ENCODE results near the gene BST1. TPM values are rescaled to one million over a fixed set of nuclear protein-coding genes. Genes with fewer than 3 reads are reported as not detected.

Gene BST1
- polyA plus RNA-seq, 1 of the 3 experiments (the other 2 are of a cell fraction) = 7.3 TPM

DNA sequence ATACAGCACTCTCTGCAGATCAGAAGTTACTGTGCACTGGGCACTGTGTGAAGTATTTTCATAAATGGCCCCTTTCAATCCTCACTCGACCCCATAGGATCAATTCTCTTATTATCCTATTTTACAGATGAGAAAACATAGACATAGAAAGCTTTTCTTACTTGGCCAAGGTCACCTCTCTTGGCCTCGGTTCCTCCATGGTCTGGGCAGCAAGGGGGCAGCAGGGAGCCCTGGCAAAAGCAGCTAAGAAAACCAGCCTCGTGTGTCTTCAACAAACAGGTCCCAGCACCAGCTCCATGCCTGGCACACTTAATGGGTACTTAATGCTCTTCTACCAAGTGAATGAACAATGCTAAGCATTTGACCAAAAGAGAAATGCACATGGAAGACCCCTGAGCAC, 34.4 kb downstream of the BST1 start (continued):
- TF ChIP-seq CTCF (IDR thresholded peaks at IDR 0.05) (no peak), JUND (IDR thresholded peaks at IDR 0.05) (no peak), YY1 (IDR thresholded peaks at IDR 0.05; ENCODE audit: low read depth) (no peak)
- TF ChIP-seq, protein P1, sequence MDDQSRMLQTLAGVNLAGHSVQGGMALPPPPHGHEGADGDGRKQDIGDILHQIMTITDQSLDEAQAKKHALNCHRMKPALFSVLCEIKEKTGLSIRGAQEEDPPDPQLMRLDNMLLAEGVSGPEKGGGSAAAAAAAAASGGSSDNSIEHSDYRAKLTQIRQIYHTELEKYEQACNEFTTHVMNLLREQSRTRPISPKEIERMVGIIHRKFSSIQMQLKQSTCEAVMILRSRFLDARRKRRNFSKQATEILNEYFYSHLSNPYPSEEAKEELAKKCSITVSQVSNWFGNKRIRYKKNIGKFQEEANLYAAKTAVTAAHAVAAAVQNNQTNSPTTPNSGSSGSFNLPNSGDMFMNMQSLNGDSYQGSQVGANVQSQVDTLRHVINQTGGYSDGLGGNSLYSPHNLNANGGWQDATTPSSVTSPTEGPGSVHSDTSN (IDR thresholded peaks at IDR 0.05) = no peak

DNA sequence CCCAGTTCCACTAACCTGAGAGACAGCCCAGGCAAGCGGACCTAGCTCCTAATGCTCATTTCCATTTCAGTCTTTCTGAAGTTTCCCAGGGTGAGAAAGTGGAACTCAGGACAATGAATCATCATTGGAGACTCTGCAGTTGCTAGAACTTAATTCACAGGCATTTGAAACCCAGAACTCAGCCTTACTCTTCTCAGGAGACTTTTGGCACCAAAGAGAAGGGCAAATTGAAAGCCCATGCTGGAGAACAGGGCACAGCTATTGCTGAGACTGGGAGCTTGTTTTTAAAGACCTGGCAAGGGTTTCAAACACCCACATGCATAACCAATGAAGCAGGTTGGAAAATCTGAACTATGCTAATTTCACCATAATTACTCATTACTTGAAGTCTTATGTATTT, 36.0 kb downstream of the BST1 start:
- no peak overlapping the region for H3K4me3 ChIP-seq (ENCODE audit: low read depth in 2 of 2, low read length in 1 of 2)
- no peak for TF ChIP-seq POLR2AphosphoS5 (IDR thresholded peaks at IDR 0.05; ENCODE audit: low read depth, low read length)
- TF ChIP-seq FOSL2 (IDR thresholded peaks at IDR 0.05; ENCODE audit: borderline replicate concordance, low read depth) = 0 out of 2 replicates have a peak, but pooled peaks have one; percentile 6
- no peaks in the 10 kb centered on the region for H3K79me2 ChIP-seq (ENCODE audit: insufficient read depth)
- H3K9me2 ChIP-seq = no peaks in the 10 kb centered on the region
- CTCF ChIA-PET = interaction anchor here (1.4 to 1.5 kb wide), 2 partner anchors 66 to 217 kb away, joined by 4 read pairs; no protein-coding TSS in a partner anchor
- 67% methylated on average over 1 of the region's 1 CpG for WGBS (ENCODE audit: low lambda C conversion rate)
- H3K4me2 ChIP-seq = no peak overlapping the region
- no peak overlapping the region for H3K9ac ChIP-seq
- H3K27me3 ChIP-seq (ENCODE audit: insufficient read depth) = no peaks in the 10 kb centered on the region
- H3K9me3 ChIP-seq = no peaks in the 10 kb centered on the region
- POLR2A ChIA-PET = no interaction called here
- no peak overlapping the region for H2AFZ ChIP-seq (ENCODE audit: low read depth)
- no peaks in the 10 kb centered on the region for H4K20me1 ChIP-seq (ENCODE audit: insufficient read depth)
- no peak overlapping the region for H3K27ac ChIP-seq (ENCODE audit: low read depth in 2 of 2, low read length in 1 of 2)
- no peaks in the 10 kb centered on the region for H3F3A ChIP-seq (replicated peaks; ENCODE audit: insufficient read depth)
- peaks cover 0 to 4% of the 10 kb centered on the region in 2 experiments; a peak in 1 of 4 replicates for H3K4me1 ChIP-seq (ENCODE audit: control insufficient read depth in 1 of 2, insufficient read depth in 2 of 2, low read depth in 1 of 2, low read length in 1 of 2)
- no peak for DNase-seq
- no peaks in the 10 kb centered on the region for H3K36me3 ChIP-seq (replicated peaks in 1 of 2; ENCODE audit: control insufficient read depth in 1 of 2, insufficient read depth in 2 of 2, low read length in 1 of 2)

- no peaks in the 10 kb centered on the region for H3K79me2 ChIP-seq (ENCODE audit: insufficient read depth)
- WGBS (ENCODE audit: low lambda C conversion rate) = 83% methylated on average over 11 of the region's 11 CpGs
- CTCF ChIA-PET = interaction anchor here (1.0 to 1.3 kb wide), 3 partner anchors 10 to 215 kb away, joined by 3 to 4 read pairs (median 4); no protein-coding TSS in a partner anchor
Measured at GRCh38 chr4:15740764-15741404, 38.0 kb downstream of the BST1 start.

More at GRCh38 chr4:15740764-15741404, 38.0 kb downstream of the BST1 start:
- no peak overlapping the region for H3K27ac ChIP-seq (ENCODE audit: low read depth in 2 of 2, low read length in 1 of 2)
- DNase-seq = no peak
- H3K9me3 ChIP-seq = no peaks in the 10 kb centered on the region
- no peak overlapping the region for H3K4me2 ChIP-seq
- H3K4me1 ChIP-seq (ENCODE audit: control insufficient read depth in 1 of 2, insufficient read depth in 2 of 2, low read depth in 1 of 2, low read length in 1 of 2) = peaks cover 0 to 4% of the 10 kb centered on the region in 2 experiments; a peak in 1 of 4 replicates
- H3K9ac ChIP-seq = no peak overlapping the region
- H3K27me3 ChIP-seq (ENCODE audit: insufficient read depth) = no peaks in the 10 kb centered on the region
- H3K36me3 ChIP-seq (replicated peaks in 1 of 2; ENCODE audit: control insufficient read depth in 1 of 2, insufficient read depth in 2 of 2, low read length in 1 of 2) = no peaks in the 10 kb centered on the region
- no peaks in the 10 kb centered on the region for H3F3A ChIP-seq (replicated peaks; ENCODE audit: insufficient read depth)
- H4K20me1 ChIP-seq (ENCODE audit: insufficient read depth) = no peaks in the 10 kb centered on the region
- no peak overlapping the region for H3K4me3 ChIP-seq (ENCODE audit: low read depth in 2 of 2, low read length in 1 of 2)
- no peak for TF ChIP-seq CHD2 (IDR thresholded peaks at IDR 0.05; ENCODE audit: low read length, partially characterized antibody)
- TF ChIP-seq, protein P2, sequence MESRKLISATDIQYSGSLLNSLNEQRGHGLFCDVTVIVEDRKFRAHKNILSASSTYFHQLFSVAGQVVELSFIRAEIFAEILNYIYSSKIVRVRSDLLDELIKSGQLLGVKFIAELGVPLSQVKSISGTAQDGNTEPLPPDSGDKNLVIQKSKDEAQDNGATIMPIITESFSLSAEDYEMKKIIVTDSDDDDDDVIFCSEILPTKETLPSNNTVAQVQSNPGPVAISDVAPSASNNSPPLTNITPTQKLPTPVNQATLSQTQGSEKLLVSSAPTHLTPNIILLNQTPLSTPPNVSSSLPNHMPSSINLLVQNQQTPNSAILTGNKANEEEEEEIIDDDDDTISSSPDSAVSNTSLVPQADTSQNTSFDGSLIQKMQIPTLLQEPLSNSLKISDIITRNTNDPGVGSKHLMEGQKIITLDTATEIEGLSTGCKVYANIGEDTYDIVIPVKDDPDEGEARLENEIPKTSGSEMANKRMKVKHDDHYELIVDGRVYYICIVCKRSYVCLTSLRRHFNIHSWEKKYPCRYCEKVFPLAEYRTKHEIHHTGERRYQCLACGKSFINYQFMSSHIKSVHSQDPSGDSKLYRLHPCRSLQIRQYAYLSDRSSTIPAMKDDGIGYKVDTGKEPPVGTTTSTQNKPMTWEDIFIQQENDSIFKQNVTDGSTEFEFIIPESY (IDR thresholded peaks at IDR 0.05; ENCODE audit: borderline replicate concordance, low read depth) = no peak
- TF ChIP-seq, protein P3, sequence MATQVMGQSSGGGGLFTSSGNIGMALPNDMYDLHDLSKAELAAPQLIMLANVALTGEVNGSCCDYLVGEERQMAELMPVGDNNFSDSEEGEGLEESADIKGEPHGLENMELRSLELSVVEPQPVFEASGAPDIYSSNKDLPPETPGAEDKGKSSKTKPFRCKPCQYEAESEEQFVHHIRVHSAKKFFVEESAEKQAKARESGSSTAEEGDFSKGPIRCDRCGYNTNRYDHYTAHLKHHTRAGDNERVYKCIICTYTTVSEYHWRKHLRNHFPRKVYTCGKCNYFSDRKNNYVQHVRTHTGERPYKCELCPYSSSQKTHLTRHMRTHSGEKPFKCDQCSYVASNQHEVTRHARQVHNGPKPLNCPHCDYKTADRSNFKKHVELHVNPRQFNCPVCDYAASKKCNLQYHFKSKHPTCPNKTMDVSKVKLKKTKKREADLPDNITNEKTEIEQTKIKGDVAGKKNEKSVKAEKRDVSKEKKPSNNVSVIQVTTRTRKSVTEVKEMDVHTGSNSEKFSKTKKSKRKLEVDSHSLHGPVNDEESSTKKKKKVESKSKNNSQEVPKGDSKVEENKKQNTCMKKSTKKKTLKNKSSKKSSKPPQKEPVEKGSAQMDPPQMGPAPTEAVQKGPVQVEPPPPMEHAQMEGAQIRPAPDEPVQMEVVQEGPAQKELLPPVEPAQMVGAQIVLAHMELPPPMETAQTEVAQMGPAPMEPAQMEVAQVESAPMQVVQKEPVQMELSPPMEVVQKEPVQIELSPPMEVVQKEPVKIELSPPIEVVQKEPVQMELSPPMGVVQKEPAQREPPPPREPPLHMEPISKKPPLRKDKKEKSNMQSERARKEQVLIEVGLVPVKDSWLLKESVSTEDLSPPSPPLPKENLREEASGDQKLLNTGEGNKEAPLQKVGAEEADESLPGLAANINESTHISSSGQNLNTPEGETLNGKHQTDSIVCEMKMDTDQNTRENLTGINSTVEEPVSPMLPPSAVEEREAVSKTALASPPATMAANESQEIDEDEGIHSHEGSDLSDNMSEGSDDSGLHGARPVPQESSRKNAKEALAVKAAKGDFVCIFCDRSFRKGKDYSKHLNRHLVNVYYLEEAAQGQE (IDR thresholded peaks at IDR 0.05; ENCODE audit: low read depth, low read length) = no peak
- no peak for TF ChIP-seq SIN3A (IDR thresholded peaks at IDR 0.05; ENCODE audit: borderline replicate concordance, low read depth, low read length)
- TF ChIP-seq POLR2AphosphoS5 (IDR thresholded peaks at IDR 0.05; ENCODE audit: low read depth, low read length) = no peak
- TF ChIP-seq USF2 (IDR thresholded peaks at IDR 0.05; ENCODE audit: borderline replicate concordance, low read depth, low read length) = no peak
- TF ChIP-seq MXI1 (IDR thresholded peaks at IDR 0.05; ENCODE audit: low read depth, low read length) = no peak
- no peaks in the 10 kb centered on the region for H3K9me2 ChIP-seq
- POLR2A ChIA-PET = no interaction called here
- H2AFZ ChIP-seq (ENCODE audit: low read depth) = no peak overlapping the region

Measured in SK-N-SH (cell line).